NCI-H524 (cell line): ENCODE data around the gene GFOD1.
"Not testable (repeated sequence)": the region's sequence is repeated elsewhere in the genome, so short reads cannot be mapped to it uniquely, and the experiment has no call there.

ENCODE experiments used
- DNase-seq, 2 experiments: peaks; one replicate each; lab custom pipeline; 2025; lab: John Stamatoyannopoulos, UW

Gene GFOD1

GRCh38 chr6:13511913-13512717 lies 24.7 kb upstream of the GFOD1 start:
- DNase-seq, result no peak

GRCh38 chr6:13511141-13511571 lies 23.8 kb upstream of the GFOD1 start:
- not testable (repeated sequence) for DNase-seq

GRCh38 chr6:13510433-13510832 lies 23.0 kb upstream of the GFOD1 start:
- DNase-seq, result not testable (repeated sequence)

GRCh38 chr6:13508711-13509705 lies 21.6 kb upstream of the GFOD1 start:
- no peak for DNase-seq

GRCh38 chr6:13507306-13507860 lies 20.0 kb upstream of the GFOD1 start:
- no peak for DNase-seq

- no peak for DNase-seq
Observed at GRCh38 chr6:13505345-13505734, 17.9 kb upstream of the GFOD1 start.

GRCh38 chr6:13504611-13505344 lies 17.4 kb upstream of the GFOD1 start:
- DNase-seq, result no peak

GRCh38 chr6:13500915-13501314 lies 13.5 kb upstream of the GFOD1 start:
- no peak for DNase-seq

- no peak for DNase-seq
Observed at GRCh38 chr6:13500264-13500663, 12.9 kb upstream of the GFOD1 start.

- DNase-seq, result no peak
Observed at GRCh38 chr6:13496513-13497190, 9.3 kb upstream of the GFOD1 start.

- DNase-seq, result no peak
Observed at GRCh38 chr6:13495818-13496217, 8.4 kb upstream of the GFOD1 start.

- DNase-seq, result no peak
Observed at GRCh38 chr6:13495112-13495776, 7.8 kb upstream of the GFOD1 start.

GRCh38 chr6:13494137-13494536 lies 6.7 kb upstream of the GFOD1 start:
- DNase-seq, result no peak

GRCh38 chr6:13493147-13493546 lies 5.7 kb upstream of the GFOD1 start:
- no peak for DNase-seq

- DNase-seq, result no peak
Observed at GRCh38 chr6:13492357-13492756, 5.0 kb upstream of the GFOD1 start.

GRCh38 chr6:13491538-13491937 lies 4.1 kb upstream of the GFOD1 start:
- no peak for DNase-seq

- DNase-seq, result no peak
Observed at GRCh38 chr6:13490402-13490801, 3.0 kb upstream of the GFOD1 start.

- no peak for DNase-seq
Observed at GRCh38 chr6:13488896-13489237, 1.5 kb upstream of the GFOD1 start.

GRCh38 chr6:13488015-13488895 lies 855 bp upstream of the GFOD1 start:
- DNase-seq, result peak; percentile 48 to 63

- peak in 1 of 2 experiments; percentile 46 for DNase-seq
Observed at GRCh38 chr6:13486679-13487121, 700 bp downstream of the GFOD1 start.
